Measurements from ENCODE around the gene KMT2D. TPM values are rescaled to one million over a fixed set of nuclear protein-coding genes. Genes with fewer than 3 reads are reported as not detected.
A peak's percentile ranks its signal among the peaks of the same experiment; 100 is the strongest.

Gene KMT2D
- total RNA-seq, 1 donor from 2014 or later, result 99.8 TPM

DNA sequence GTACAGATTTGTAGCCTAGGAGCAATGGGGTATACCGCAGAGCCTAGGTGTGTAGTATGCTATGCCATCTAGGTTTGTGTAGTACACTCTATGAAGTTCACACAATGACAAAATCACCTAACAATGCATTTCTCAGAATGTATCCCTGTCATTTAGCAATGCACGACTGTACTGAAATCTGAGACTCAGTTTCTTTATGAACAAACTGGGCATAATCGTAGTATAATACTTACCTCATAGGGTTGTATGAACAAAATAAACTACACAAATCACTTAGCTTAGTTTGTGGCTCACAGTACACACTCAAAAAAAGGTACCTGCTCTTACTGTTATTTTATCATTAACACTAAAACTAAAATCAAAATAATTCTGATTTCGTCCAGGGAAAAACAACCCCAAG lies 35.1 kb downstream of the KMT2D start:
- Mint-ChIP-seq H3K36me3 (ENCODE audit: low read depth) (peaks cover 6% of the 10 kb centered on the region), H3K4me1 (no peaks in the 10 kb centered on the region), H3K4me3 (no peak overlapping the region), H3K27me3 (ENCODE audit: low read depth) (no peaks in the 10 kb centered on the region), H3K27ac (ENCODE audit: unreplicated experiment) (no peak overlapping the region), H3K9me3 (no peaks in the 10 kb centered on the region)
- TF ChIP-seq, protein P1, sequence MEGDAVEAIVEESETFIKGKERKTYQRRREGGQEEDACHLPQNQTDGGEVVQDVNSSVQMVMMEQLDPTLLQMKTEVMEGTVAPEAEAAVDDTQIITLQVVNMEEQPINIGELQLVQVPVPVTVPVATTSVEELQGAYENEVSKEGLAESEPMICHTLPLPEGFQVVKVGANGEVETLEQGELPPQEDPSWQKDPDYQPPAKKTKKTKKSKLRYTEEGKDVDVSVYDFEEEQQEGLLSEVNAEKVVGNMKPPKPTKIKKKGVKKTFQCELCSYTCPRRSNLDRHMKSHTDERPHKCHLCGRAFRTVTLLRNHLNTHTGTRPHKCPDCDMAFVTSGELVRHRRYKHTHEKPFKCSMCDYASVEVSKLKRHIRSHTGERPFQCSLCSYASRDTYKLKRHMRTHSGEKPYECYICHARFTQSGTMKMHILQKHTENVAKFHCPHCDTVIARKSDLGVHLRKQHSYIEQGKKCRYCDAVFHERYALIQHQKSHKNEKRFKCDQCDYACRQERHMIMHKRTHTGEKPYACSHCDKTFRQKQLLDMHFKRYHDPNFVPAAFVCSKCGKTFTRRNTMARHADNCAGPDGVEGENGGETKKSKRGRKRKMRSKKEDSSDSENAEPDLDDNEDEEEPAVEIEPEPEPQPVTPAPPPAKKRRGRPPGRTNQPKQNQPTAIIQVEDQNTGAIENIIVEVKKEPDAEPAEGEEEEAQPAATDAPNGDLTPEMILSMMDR (conservative IDR thresholded peaks at IDR 0.05), result no peak
- no peak for DNase-seq (ENCODE audit: low read depth, low spot score)

DNA sequence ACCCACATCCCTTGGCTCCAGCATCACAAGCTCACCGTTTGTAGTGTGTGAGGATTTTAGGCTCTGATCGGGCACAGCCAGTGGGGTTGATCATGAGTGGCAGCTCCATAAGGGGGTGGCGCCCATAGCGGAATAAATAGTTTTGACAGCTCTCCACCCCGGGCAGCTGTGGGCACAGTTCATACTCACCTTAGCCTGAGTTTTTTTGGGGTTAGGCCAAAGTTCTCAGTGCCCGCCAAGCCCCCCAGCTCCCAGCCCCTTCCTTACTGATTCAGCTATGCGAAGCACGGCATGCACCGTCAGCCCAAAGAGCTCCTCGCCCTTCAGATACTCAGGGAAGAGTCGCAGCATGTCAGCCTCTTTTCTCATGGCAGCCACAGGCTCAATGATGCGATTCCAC lies 36.1 kb downstream of the KMT2D start:
- no peak overlapping the region for H3K27ac Mint-ChIP-seq (ENCODE audit: unreplicated experiment)
- no peak for DNase-seq (ENCODE audit: low read depth, low spot score)
- no peaks in the 10 kb centered on the region for H3K9me3 Mint-ChIP-seq
- peaks cover 4% of the 10 kb centered on the region for H3K4me1 Mint-ChIP-seq
- H3K27me3 Mint-ChIP-seq (ENCODE audit: low read depth), result no peaks in the 10 kb centered on the region
- H3K36me3 Mint-ChIP-seq (ENCODE audit: low read depth), result peaks cover 2% of the 10 kb centered on the region
- H3K4me3 Mint-ChIP-seq, result no peak overlapping the region
- TF ChIP-seq, protein P1 (conservative IDR thresholded peaks at IDR 0.05), result no peak

DNA sequence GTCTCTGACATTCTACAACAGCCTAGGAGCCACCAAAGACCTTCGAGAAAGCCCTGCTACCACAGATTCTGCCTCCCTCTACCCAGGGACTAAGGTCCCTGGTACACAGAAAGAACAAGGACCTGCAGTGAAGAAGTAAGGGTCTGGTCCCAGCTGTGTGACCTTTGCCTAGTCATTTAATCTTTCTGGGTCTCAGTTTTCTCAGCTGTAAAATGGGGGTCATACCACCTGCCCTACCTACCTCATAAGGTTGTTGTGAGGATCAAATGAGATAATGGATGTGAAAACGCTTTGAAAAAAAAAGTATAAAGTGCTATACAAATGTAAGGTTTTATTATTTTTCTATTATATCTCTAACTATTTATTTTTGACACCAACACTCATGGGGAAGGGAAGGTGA lies 36.8 kb downstream of the KMT2D start:
- H3K9me3 Mint-ChIP-seq, result no peaks in the 10 kb centered on the region

DNA sequence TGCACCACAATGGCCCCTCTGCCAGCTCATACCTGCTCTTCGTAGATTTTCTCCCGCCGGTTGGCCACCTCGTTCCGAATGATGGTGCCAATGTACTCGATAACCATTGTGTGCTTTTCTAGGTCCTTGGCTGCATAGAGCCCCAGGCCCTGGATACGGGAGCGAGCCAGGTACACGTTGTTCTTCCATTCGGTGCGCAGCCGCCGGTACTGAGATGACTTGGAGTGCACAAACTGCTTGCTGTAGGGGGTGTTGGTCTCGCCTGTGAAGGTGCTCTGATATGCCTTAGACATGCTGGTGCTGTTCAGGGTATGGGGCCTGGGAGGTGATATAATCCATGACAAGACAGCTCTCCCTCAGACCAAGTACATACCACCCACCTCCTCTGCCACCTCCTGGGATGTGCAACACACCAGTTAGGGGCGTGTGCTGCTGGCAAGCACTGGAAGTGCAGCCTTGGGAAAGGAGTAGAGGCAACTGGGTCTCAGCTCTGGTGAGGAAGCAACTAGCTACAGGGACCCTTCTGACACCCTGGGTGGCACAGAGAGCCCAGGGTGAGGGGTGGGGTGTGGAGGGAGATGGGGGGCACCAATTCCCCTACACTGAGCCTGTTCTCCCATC lies 37.9 kb downstream of the KMT2D start:
- peak overlapping the region; percentile 15 for H3K4me3 Mint-ChIP-seq
- H3K4me1 Mint-ChIP-seq, result peaks cover 18% of the 10 kb centered on the region
- no peaks in the 10 kb centered on the region for H3K9me3 Mint-ChIP-seq
- no peak overlapping the region for H3K27ac Mint-ChIP-seq (ENCODE audit: unreplicated experiment)
- no peak for DNase-seq (ENCODE audit: low read depth, low spot score)
- H3K27me3 Mint-ChIP-seq (ENCODE audit: low read depth), result no peaks in the 10 kb centered on the region
- no peaks in the 10 kb centered on the region for H3K36me3 Mint-ChIP-seq (ENCODE audit: low read depth)
- TF ChIP-seq, protein P1 (conservative IDR thresholded peaks at IDR 0.05), result no peak

More for the DNA sequence above, 36.8 kb downstream of the KMT2D start:
- no peak overlapping the region for H3K4me3 Mint-ChIP-seq
- no peak for DNase-seq (ENCODE audit: low read depth, low spot score)
- H3K36me3 Mint-ChIP-seq (ENCODE audit: low read depth), result peaks cover 2% of the 10 kb centered on the region
- H3K4me1 Mint-ChIP-seq, result peaks cover 10% of the 10 kb centered on the region
- no peak overlapping the region for H3K27ac Mint-ChIP-seq (ENCODE audit: unreplicated experiment)
- TF ChIP-seq, protein P1 (conservative IDR thresholded peaks at IDR 0.05), result no peak
- H3K27me3 Mint-ChIP-seq (ENCODE audit: low read depth), result no peaks in the 10 kb centered on the region

DNA sequence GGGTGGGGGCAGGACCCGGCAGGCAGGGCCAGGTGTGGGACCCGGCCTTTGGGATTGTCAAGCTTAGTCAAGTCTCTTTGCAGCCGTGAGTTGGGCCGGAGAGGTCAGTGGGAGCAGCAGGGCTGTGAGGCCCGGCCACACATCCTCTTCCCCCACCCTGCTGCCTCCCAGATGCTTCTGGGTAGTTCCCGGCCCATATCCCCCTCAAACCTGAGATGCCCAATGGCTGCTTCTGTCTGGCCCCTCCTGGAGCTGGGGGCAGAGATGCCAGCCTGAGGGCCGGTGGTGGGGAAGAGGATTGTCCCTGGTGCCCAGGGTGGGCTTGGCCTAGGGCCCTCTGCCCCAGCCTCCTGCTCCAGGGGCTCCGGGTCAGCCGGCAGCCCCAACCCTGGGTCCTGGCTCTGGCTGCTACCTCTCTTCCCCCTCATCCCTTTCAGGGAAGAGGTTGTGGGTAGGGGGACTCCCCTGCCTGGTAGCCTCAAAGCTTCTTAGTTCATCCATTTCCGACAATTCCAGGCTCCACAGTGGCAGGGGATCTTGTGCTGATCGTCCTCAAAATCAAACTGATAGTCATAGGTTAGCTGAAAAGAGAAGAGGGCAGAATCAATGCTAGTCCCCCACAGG lies 39.2 kb downstream of the KMT2D start:
- TF ChIP-seq, protein P1 (conservative IDR thresholded peaks at IDR 0.05), result no peak
- H3K36me3 Mint-ChIP-seq (ENCODE audit: low read depth), result no peaks in the 10 kb centered on the region
- H3K4me1 Mint-ChIP-seq, result peaks cover 26% of the 10 kb centered on the region
- no peaks in the 10 kb centered on the region for H3K27me3 Mint-ChIP-seq (ENCODE audit: low read depth)
- no peaks in the 10 kb centered on the region for H3K9me3 Mint-ChIP-seq
- H3K27ac Mint-ChIP-seq (ENCODE audit: unreplicated experiment), result no peak overlapping the region
- H3K4me3 Mint-ChIP-seq, result peak overlapping the region; percentile 54
- no peak for DNase-seq (ENCODE audit: low read depth, low spot score)

Measured in neural crest cell (in vitro differentiated cells).